GM08714 (cell line): ENCODE measurements around the gene TMX3.

Experiments
- H3K4me3 ChIP-seq: fragments of 200-500 bp; sonication (Bioruptor generic); 2 replicates; pipeline ENCODE4 v1.5.1; 2014; ENCODE audit warnings: mild to moderate bottlenecking, low read length, inconsistent platforms
- ZNF274 ChIP-seq: IDR thresholded peaks from 2 replicates; pipeline ENCODE4 v1.6.1; 2012; ENCODE audit warnings: mild to moderate bottlenecking, low read depth, low read length

The TMX3 gene

GRCh38 chr18:68693091-68693815 lies 21.7 kb downstream of the TMX3 start:
- no peak overlapping the region for H3K4me3 ChIP-seq
- TF ChIP-seq ZNF274 = no peak

- TF ChIP-seq ZNF274 = no peak
- H3K4me3 ChIP-seq = no peak overlapping the region
Observed at GRCh38 chr18:68679528-68679927, 35.4 kb downstream of the TMX3 start.

GRCh38 chr18:68676913-68677312 lies 38.0 kb downstream of the TMX3 start:
- TF ChIP-seq ZNF274 = no peak
- no peak overlapping the region for H3K4me3 ChIP-seq

- no peak for TF ChIP-seq ZNF274
- H3K4me3 ChIP-seq = no peak overlapping the region
Observed at GRCh38 chr18:68667121-68667520, 47.8 kb downstream of the TMX3 start.

- H3K4me3 ChIP-seq = no peak overlapping the region
- no peak for TF ChIP-seq ZNF274
Observed at GRCh38 chr18:68666381-68666780, 48.5 kb downstream of the TMX3 start.

- TF ChIP-seq ZNF274 = no peak
- H3K4me3 ChIP-seq = no peak overlapping the region
Observed at GRCh38 chr18:68665628-68666027, 49.3 kb downstream of the TMX3 start.

- H3K4me3 ChIP-seq = no peak overlapping the region
- TF ChIP-seq ZNF274 = no peak
Observed at GRCh38 chr18:68662754-68663153, 52.2 kb downstream of the TMX3 start.

GRCh38 chr18:68660354-68661183 lies 54.3 kb downstream of the TMX3 start:
- H3K4me3 ChIP-seq = no peak overlapping the region

GRCh38 chr18:68648191-68648590 lies 66.7 kb downstream of the TMX3 start:
- no peak for TF ChIP-seq ZNF274
- H3K4me3 ChIP-seq = no peak overlapping the region

More at GRCh38 chr18:68660354-68661183, 54.3 kb downstream of the TMX3 start:
- TF ChIP-seq ZNF274 = no peak

GRCh38 chr18:68642003-68642402 lies 72.9 kb downstream of the TMX3 start:
- H3K4me3 ChIP-seq = no peak overlapping the region
- TF ChIP-seq ZNF274 = no peak

- TF ChIP-seq ZNF274 = no peak
- no peak overlapping the region for H3K4me3 ChIP-seq
Observed at GRCh38 chr18:68640861-68641260, 74.0 kb downstream of the TMX3 start.

GRCh38 chr18:68638613-68639012 lies 76.3 kb downstream of the TMX3 start:
- no peak overlapping the region for H3K4me3 ChIP-seq
- no peak for TF ChIP-seq ZNF274

GRCh38 chr18:68627812-68628211 lies 87.1 kb downstream of the TMX3 start:
- no peak overlapping the region for H3K4me3 ChIP-seq
- no peak for TF ChIP-seq ZNF274
